RPMI8226 (cell line): ENCODE measurements around the gene ALG14.
A peak's percentile ranks its signal among the peaks of the same experiment; 100 is the strongest.
"Not testable (repeated sequence)": the region's sequence is repeated elsewhere in the genome, so short reads cannot be mapped to it uniquely, and the experiment has no call there.

Experiments used
- DNase-seq: peaks from one replicate; pipeline ENCODE4 v3.0.0-alpha.2; 2015

ALG14 gene

DNA sequence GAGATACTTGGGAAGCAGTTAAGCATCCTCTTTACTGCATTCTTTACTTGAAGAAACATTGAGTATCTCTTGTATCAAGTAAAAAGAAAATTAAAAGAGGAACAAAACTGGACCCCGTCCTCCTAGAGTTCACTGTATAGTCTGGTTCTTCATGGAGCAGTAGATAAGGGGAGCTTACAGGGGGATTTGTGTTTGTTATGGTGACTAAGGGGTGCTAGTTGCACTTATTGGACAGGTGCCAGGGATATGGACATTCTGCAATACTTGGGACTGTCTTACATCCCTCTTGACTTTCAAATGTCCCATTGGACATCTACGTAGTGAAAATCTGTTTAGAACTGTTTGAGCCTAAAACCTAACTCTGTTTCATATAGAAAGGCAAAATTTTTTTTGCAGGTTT, 67.2 kb downstream of the ALG14 start:
- DNase-seq = no peak

DNA sequence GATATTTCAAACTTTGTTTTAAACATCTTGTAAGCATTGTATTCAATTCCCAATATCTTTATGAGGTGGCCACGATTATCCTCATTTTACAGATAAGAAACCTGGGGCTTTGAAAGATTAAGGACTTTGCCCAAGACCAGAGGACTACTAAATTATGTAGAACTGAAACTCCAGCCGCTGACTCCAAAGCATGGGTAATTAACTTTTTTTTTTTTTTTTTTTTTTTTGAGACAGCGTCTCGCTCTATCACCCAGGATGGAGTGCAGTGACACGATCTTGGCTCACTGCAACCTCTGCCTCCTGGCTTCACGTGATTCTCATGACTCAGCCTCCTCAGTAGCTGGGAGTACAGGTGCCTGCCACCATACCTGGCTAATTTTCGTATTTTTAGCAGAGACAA, 68.7 kb downstream of the ALG14 start:
- DNase-seq = no peak

DNA sequence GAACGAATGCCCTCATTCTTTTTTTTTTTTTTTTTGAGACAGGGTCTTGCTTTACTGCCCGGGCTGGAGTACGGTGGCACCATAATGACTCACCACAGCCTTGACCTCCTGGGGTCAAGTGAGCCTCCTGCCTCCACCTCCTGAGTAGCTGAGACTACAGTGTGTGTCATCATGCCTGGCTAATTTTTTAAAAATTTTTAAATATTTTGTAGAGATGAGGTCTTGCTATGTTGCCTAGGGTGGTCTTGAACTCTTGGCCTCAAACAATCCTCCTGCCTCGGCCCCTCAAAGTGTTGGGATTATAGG, 69.4 kb downstream of the ALG14 start:
- DNase-seq = no peak

DNA sequence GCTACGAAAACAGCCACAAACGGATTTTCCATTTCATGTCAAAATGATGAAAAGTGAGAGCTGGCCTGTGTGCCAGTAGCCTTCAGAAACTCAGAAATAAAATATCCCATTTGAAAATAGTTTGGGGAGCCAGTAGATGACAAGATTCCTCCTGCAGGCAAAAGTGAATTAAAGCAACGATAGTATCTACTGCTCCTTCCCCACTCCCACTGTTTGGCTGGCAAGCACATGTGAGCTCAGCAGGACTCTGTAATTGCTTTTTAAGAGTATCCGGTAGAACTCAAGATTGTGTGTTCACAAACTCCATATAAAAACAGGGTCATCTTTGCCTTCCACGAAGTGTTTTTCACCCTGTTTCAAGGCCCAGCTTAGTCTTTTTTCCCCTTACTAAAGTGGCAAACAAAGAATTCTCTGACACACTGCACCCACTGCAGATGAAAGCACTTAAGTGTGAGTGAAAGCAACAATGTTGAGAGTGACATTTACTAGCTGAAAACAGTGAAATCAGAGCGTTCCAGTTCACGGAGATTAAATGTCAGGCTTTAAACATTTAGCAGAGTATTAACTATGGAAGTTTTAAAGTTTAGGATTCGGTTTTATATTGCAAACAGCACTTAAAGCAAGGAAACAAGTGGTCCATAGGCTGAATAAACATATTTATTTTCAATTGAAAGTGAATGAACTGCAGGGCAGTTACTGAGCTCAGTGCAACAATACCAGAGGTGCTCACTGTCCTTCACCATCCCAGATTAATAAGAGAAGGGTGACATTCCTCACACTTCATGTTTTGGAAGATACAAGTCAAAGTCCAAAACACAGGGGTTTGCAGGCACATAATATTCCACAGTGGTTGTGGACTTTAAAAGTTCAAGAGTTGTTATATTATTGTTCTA, 70.0 kb downstream of the ALG14 start:
- no peak for DNase-seq

DNA sequence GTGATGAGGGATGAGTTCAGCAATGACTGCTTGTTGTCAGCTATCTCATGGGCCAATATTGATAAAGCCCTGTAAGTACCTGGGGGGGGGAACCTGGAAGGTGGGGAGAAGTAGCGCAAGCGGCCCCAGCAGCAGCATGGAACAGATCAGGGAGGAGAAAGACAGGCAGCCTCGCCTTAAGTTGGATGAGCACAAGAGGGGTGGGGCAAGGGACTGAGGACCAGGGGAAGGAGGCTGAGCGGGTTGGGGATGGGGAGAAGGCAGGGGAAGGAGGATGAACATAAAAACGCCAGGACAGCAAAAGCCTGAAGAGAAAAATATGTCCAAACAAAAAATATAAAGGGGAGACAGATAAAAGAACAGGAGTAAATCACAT, 70.6 kb downstream of the ALG14 start:
- DNase-seq = no peak

DNA sequence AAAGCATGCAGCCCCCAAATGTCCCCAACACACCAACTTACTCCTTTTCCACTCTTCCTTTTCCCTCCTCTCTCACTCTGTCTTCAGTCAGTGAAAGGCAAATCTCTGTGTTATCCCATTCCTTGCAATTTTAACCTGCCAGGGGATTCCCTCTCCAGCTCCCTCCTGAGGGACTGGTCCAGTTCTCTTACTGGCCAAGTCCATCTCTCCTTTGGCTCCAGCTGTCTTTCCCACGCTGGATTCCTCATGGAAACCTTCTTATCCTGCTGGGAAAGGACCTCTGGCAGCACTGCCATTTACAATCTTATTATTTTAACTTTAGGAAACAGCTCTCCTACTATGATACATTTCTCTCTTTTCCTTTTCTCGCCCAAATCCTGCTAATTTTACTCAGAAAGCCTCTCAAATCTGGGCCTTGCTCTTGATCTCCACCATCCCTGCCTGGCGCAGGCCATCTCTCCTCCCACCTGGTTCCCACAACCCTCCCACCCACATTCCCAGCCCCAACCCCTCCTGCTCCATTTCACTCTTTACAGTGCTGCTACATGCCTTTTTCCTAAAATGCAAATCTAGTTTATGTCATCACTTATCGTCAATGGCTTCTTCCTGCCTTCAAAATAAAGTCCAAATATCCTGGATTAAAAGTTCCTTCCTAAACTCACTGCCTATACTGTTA, 73.2 kb downstream of the ALG14 start:
- no peak for DNase-seq

DNA sequence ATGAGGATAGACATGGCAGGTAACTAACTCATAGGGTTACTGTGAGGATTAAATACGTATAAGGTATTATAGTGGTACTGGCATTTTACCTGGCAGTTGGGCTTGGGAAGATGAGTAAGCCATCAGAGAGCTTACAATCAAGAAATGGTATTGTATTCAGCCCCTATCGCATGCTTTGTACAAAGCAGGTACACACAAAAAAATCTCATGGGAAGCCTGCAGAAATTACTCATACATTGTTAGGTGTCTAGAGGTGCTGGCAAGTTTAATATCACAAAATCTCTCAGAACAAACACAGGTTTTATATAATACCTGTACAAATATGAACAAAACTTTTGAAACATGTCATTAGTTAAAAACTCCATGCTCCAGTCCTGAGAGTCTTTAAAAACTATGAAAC, 74.0 kb downstream of the ALG14 start:
- DNase-seq = no peak

DNA sequence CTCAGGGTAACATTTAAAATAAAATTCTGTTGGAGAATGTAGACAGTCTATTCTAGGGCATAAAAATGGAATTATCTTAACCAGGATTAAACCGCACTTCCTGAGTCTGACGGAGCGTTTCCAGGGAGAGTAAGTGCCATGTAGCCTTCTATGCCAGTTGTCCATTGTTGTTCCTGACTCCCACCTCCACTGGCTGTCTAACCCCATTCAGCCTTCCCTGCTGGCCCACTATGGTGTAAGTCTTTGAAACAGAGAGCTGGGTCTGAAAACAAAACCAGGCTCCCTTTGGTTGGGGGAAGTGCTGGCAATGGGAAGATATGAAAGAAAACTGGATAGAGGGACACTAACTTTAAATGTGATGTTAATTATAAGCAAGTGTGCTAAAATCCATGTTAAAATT, 74.6 kb downstream of the ALG14 start:
- DNase-seq = no peak

DNA sequence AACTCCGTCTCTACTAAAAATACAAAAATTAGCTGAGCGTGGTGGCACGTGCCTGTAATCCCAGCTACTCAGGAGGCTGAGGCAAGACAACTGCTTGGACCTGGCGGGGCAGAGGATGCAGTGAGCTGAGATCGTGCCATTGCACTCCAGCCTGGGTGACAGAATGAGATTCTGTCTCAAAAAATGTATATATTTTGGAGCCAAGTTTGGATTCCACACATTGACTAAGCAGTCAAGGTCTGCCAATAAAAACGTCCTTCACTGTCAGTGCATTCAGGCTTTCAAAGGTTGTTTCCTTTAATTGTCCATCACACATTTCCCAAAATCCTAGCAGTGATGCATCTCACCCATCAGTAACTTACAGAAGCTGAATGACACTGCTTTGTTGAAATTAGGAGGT, 77.2 kb downstream of the ALG14 start:
- DNase-seq = not testable (repeated sequence)

DNA sequence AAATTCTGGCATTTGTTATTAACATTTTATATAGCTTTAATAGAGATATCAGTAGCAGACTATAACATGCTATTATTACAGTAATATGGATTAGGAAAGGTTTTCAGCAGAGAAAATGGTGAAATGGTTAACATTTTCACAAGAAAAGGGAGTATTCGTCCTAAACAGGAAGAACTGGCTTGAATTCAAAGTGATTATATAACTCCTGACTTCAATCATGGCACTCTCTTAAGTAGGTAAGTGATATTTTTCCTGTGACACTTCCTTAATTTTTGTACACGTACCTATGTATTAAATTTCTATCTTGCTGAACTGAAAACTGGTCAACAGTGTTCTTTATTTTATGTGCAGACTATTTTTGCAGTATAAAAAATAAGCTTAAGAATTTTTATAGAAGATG, 77.9 kb downstream of the ALG14 start:
- no peak for DNase-seq

DNA sequence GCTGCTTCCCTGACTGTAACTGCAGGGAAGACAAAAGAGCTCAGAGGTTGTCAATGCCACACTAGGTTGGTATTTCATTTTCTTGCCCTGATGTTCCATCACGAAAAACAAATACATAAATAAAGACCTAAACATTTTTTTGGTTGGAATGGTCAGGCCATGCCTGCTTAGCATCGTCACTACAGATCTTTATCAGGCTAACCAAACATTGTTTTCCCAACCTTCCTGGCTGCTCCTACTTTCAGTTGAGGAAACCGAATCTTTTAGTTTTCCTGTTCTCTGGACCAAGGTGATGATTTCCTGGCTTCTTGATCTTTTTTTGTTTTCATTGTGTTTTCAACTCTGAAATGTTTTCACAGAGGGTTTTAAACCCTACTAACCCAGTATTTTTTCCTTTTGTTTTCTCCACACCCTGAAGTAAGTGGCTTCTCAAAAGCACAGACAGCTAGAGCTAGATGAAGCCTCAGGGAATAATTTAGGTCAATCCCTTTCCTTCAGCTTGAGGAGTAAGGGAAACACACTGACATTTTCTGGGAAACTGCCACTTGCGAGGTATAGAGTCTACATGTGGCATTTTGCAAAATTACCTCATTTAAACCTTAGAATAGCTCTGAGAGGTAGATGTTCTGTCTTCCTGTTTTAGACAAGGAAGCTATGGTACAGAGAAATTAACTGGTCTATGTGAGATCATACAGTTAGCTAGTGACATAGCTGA, 78.7 kb downstream of the ALG14 start:
- no peak for DNase-seq

DNA sequence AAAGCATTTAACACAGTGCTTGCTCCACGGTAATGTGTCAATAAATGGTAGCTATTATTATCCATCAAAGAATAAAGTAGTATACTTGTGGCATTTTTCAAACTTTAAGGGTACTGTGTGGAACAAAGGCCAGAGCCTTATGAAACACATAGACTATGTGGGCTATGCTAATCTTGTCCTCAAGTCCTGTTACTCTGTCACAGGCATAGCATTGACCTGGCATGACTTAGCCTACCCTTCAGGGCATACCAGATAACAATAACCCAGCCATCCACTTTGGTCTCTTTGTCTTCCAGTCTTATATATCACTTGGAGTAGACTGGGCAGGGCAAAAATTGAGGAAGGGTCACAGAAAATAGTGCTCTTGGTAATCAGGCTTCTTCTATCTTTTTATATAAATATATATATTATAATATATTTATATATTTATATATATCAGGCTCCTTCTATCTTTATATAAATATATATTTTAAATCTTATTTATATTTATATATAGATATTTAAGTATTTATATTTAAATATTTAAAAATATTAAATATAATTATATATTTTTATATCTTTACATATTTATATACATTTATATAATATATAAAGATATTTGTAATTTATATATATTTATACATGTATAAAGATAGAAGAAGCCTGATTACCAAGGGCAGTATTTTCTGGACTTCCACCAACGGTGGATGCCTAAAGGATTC, 79.7 kb downstream of the ALG14 start:
- DNase-seq = no peak

DNA sequence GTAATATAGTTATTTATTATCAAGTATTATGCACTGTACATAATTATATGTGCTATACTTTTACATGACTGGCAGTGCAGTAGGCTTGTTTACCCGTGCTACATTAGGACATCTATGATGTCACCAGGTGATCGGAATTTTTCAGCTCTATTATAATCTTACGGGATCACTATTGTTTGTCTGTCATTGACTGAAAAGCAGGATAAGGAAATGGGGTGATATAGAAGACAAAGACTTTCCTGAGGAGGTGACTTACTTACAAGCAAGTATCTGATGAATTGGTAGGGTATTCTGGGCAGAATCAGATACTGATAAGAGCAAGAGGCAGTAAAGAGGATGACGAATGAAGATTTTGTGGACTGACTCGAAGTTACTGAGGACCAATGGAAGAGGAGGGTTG, 80.6 kb downstream of the ALG14 start:
- no peak for DNase-seq

DNA sequence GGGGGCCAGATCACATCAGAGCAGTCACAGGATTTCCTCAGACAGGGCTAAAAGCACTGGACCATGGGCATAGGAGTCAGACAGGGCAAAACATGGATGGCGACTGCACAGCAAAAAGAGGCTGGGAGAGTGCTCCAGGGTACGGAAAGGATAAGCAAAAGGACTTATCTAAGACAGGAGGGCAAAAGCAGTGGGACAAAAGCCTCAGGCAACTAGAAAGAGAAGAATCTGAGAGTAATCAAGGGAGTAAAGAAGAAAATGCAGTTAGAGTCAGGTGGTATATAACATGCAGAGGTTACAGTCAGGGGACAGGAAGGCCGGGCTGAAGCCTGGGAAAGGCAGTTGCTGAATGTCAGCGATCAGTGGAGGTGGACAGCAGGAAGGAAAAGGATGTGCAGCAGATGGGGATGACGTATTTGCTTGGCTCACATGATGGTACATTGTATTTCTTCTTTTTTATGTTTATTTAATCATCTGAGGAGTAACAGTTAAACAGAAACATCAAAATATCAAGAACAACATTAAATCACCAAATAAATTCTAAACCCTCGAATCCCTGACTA, 82.8 kb downstream of the ALG14 start:
- no peak for DNase-seq

DNA sequence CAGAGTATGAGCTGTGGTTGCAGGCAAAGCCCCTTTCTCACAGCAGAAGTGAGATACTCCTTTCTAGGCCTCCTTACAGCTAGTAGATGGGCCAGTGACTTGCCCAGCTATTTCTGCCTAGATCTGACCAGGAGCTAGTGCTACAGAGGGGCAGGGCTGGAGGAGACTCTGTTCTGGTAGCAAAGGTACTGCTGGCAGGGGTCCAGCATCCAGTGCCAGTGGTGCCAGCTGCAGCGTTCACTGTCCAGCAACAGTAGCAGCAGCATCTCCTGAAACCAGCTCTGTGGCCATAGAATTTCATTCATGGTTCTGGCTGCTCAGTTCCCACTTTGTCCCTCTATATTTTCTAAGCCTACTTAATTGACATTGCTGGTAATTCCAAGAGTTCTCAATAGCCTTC, 83.4 kb downstream of the ALG14 start:
- peak; percentile 10 for DNase-seq

DNA sequence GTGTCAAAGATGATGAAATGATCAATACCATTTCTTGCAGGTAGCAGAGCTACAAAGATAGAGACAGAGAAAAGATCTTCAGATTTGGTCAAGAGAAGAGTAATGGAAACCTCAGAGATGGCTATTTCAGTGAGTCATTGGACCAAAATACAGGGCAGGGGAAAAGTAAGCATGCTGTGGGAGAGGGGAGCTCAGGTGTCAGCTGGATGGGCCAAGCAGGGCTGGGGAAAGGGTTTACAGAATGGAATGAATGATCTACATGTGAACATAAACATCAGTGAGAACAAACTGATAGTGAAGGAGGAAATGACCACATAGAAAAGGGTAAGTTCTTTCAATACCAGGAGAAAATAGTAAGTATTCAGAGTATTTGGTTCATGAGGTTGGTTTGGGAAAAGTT, 84.4 kb downstream of the ALG14 start:
- DNase-seq = no peak

DNA sequence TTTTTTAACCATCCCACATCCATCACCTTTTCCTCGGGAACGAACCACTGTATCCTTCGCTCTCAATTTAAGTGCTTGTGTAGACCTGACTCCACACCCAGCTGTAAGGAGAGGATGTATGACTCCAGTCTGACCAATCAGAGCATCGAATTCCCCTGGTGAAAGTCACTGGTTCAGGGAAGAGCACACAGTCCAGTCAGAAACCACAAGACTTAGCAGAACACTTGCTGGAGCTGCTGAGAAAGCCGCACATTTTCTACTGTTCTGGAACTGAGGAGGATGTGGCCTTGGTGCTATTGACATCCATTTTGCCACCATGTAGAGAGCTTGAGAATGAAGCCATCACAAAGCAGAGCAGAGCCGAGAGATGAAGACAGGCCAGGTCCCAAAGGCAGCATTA, 86.0 kb downstream of the ALG14 start:
- DNase-seq = no peak

DNA sequence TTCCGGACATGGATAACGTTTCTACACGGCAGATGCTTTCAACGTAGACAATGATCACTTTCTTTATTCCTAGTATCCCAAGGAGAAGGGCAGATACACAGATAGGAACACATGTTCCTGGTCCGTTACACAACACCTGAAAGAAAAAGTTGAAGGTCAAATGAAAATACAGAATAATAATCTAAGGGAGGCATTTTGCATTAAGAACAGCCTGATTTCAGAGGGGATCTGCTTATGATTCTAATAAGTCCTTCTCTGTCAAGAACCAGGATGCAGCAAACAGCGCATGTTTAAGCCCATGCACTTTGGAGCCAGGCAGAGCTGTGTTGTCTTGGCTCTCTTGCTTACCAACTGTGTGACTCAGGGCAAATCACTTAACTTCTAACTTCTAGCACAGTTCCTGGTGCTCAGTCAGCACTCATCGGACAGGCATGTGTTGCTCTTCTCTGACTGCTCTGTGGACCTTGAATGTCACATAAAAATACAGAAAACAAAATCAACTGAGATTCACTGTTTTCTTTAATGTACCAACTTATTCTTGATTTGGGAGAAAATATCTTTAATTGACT, 89.5 kb downstream of the ALG14 start:
- DNase-seq = no peak

DNA sequence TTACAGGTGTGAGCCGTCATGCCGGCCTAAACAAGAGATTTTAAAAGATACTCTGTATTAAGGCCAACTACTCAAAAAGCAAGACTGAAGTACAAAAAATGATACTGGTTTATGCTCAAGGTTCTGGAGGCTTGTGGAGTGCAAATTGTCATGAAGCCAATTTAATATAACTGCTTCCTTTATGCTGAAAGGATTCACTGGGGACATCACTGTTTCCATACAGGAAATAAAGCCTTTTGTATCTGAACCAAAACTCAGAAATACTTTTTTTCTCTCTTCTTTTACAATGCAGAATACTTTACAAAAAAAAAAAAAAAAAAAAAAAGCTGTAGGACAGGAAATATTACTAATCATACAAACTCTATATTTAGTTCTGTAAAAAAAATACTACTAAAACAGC, 90.4 kb downstream of the ALG14 start:
- DNase-seq = no peak

DNA sequence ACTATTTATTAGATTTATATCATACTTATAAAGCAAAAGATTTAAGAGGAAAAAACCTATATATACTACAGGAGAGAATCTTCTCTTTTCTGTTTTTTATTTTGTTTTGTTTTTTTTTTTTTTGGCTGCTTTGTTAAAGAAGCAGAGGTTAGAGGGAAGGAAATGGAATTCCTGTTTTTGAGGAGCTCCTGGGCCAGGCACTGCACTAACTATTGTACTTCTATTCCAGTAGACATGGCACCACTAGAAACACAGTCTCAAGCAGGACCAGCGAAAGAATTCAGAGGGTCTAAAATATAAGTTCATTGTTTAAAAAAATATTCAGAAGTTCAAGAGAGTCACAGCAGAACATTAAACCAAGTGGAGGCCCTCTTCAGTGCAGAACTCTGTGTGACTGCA, 91.2 kb downstream of the ALG14 start:
- no peak for DNase-seq

DNA sequence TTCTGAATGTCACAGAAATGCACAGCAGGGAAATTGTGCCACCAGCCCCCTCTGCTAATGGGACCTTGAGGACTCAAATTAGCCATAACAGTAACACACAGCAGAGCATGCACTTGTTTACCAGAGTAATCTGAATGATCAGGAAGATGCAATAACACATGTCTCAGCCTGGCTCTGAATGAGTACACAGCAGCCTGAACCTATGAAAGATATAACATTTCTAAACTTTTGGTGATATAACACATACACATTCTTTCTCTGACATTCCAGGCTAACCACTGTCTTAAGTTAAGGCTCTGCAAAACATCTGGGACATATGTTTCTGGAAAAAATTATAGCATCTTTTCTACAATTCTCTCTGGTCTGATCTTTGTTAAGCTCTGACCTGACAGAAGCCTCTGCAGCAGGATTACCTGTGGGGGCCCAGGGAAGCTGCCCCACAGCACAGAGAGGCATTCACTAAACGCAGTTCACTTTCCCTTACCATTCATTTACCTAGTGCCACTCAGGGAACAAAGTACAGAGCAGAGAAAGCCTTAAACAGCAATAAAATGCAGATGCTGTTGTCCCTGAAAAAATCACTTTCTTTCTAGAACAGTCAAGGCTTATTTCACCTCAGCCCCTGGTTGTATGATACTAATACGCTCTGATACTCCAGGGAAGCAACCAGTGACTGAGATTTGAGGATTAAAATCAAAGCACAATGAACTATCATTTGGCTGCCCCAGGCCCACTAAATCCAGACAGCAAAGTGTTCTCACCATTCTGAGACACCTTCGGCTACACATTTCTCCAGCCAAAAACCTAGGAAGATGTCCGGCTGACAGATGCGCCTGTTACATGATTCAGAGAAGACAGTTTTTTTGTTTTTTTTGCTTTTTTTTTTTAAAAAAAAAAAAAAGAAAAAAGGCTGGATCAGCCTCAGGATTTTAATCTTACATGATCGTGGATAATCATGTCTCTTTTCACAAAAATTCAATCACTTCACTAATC, 91.9 kb downstream of the ALG14 start:
- no peak for DNase-seq
